ENCODE data around the gene TRMT10A. TPM values are rescaled to one million over a fixed set of nuclear protein-coding genes. Genes with fewer than 3 reads are reported as not detected.
A peak's percentile ranks its signal among the peaks of the same experiment; 100 is the strongest.

TRMT10A gene, protein sequence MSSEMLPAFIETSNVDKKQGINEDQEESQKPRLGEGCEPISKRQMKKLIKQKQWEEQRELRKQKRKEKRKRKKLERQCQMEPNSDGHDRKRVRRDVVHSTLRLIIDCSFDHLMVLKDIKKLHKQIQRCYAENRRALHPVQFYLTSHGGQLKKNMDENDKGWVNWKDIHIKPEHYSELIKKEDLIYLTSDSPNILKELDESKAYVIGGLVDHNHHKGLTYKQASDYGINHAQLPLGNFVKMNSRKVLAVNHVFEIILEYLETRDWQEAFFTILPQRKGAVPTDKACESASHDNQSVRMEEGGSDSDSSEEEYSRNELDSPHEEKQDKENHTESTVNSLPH
- total RNA-seq: 1 to 10 TPM; 2.6 to 7.3 (median 5.9) TPM

GRCh38 chr4:99563310-99564186 is at the start of gene TRMT10A:
Gene TRMT10A, minus strand, starts transcription at chr4:99564039. Its CDS starts 4,701 bp downstream, at chr4:99559338.
- peak; percentile 97 to 98 for DNase-seq
- Histone ChIP-seq H3K27ac (peak within 1 kb of the TSS; percentile 94 to 97 (median 96)), H3K4me3 (peak within 1 kb of the TSS; percentile 74 to 88 (median 80)), H3K27me3 (no peaks in the 10 kb centered on the region), H3K4me1 (peaks cover 19 to 22% of the 10 kb centered on the region in 2 donors), H3K9me3 (no peaks in the 10 kb centered on the region), H3K36me3 (no peaks in the 10 kb centered on the region)
- peak in 2 of 5 experiments; percentile 4 to 26 for TF ChIP-seq CTCF (IDR thresholded peaks at IDR 0.05 in 4 of 5, conservative IDR thresholded peaks at IDR 0.05 in 1 of 5)
- TF ChIP-seq POLR2A (IDR thresholded peaks at IDR 0.05): peak; percentile 52 to 66
- intact Hi-C loops (cut with DNase I; ENCODE audit: low total_unique reads): loop anchor here (1.0 to 10.0 kb wide), 8 partner anchors 49 to 1781 kb away; partner anchors contain the start of genes ADH5, H2AZ1, LAMTOR3 and PPP3CA
- in situ Hi-C loops (cut with MboI; ENCODE audit: low sequenced_read_pairs in 4 of 4): loop anchor here (5.0 to 25.0 kb wide), 6 partner anchors 91 to 399 kb away; partner anchors contain the start of genes DNAJB14 (in 3 of the 4), C4orf54 (in 2 of the 4), LAMTOR3 (in 2 of the 4) and H2AZ1 (in 1 of the 4)
- ATAC-seq: peak; percentile 89 to 90

DNA sequence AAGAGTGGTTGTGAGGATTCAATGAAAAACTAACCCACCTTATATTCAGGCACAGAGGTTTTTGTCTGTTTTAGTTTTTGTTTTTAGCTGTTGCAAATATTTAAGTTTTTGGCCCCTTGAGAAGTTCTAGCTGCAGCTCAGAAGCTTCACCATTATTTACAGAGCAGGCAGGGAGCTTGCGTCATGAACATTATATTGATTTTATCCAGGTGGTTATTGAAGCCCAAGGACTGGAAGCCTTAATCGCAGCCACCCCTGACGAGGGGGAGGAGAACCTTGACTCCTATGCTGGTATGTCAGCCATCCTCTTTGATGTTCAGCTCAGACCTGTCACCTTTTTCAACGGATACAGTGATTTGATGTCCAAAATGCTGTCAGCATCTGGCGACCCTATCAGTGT is 48.9 kb upstream of the TRMT10A start:
- no peak for ATAC-seq
- Histone ChIP-seq H3K4me1 (peaks cover 33 to 43% of the 10 kb centered on the region in 2 donors), H3K27ac (peak overlapping the region in 1 of 4 donors; percentile 19), H3K36me3 (no peaks in the 10 kb centered on the region), H3K4me3 (no peak overlapping the region), H3K9me3 (no peaks in the 10 kb centered on the region), H3K27me3 (no peaks in the 10 kb centered on the region)
- DNase-seq: no peak
- intact Hi-C loops (cut with DNase I; ENCODE audit: low total_unique reads) (loop anchor here (5.0 kb wide), 1 partner anchor 50 kb away; the partner anchor contains the start of gene TRMT10A), in situ Hi-C loops (cut with MboI; ENCODE audit: low sequenced_read_pairs in 4 of 4) (no loop called here)
- TF ChIP-seq CTCF (IDR thresholded peaks at IDR 0.05 in 4 of 5, conservative IDR thresholded peaks at IDR 0.05 in 1 of 5): no peak

DNA sequence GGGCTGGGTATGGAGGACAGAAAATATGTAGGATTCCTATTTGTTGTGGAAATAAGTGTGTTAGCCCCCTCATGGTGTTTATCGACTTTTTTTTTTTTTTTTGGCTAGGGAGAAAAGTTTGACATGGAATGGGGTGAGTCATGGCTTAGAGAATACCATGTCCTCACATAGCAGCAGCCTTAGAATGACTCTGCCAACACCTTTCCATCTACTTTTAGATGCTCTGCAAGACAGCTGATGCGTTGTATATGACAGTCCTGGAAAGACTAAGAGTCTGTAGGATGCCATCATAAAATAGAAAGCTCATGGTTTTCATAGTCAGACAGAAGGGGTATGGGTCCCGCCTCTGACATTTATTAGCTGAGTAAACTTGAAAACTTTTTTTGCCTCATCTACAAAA is 48.4 kb upstream of the TRMT10A start:
- H3K4me3 ChIP-seq: no peak overlapping the region
- no peaks in the 10 kb centered on the region for H3K9me3 ChIP-seq
- peaks cover 33 to 43% of the 10 kb centered on the region in 2 donors for H3K4me1 ChIP-seq
- ATAC-seq (peak; percentile 94 to 97), DNase-seq (peak in 1 of 2 donors; percentile 26)
- intact Hi-C loops (cut with DNase I; ENCODE audit: low total_unique reads): loop anchor here (5.0 kb wide), 1 partner anchor 50 kb away; the partner anchor contains the start of gene TRMT10A
- H3K36me3 ChIP-seq: no peaks in the 10 kb centered on the region
- peak overlapping the region in 3 of 4 donors; percentile 16 to 49 (median 19) for H3K27ac ChIP-seq
- no peaks in the 10 kb centered on the region for H3K27me3 ChIP-seq
- TF ChIP-seq CTCF (IDR thresholded peaks at IDR 0.05 in 4 of 5, conservative IDR thresholded peaks at IDR 0.05 in 1 of 5): no peak
- TF ChIP-seq POLR2A (IDR thresholded peaks at IDR 0.05): no peak
- in situ Hi-C loops (cut with MboI; ENCODE audit: low sequenced_read_pairs in 4 of 4): no loop called here

DNA sequence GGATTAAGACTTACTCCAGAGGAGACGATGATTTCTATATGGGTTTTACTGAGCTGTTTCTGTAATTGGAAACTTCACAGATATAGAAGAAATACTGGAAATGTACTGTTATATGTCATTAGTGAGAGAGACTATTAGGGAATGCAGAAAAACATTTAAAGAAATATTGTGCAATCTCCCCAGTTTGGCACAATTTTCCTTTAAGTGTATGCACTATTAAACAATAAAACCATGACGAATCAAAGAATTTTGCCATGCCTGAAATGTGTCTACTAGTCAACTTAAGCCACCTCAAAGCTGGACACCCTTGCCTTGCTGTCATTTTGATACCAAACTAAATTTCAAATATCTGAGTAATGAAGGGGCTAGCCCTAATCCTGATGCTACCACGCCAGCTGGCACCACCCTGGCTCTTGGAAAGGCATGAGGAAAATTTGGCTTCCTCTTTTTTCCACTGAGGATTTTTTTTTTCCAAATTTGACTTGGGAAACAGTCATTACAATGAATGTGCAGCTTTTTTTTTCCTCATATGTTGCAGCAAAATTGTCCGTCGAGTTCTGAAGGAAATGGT is 46.9 kb upstream of the TRMT10A start:
- no peaks in the 10 kb centered on the region for H3K9me3 ChIP-seq
- no peak for TF ChIP-seq POLR2A (IDR thresholded peaks at IDR 0.05)
- TF ChIP-seq CTCF (IDR thresholded peaks at IDR 0.05 in 4 of 5, conservative IDR thresholded peaks at IDR 0.05 in 1 of 5): no peak
- H3K27me3 ChIP-seq: no peaks in the 10 kb centered on the region
- H3K36me3 ChIP-seq: no peaks in the 10 kb centered on the region
- H3K27ac ChIP-seq: no peak overlapping the region
- in situ Hi-C loops (cut with MboI; ENCODE audit: low sequenced_read_pairs in 4 of 4): no loop called here
- intact Hi-C loops (cut with DNase I; ENCODE audit: low total_unique reads): loop anchor here (5.0 kb wide), 1 partner anchor 48 kb away; the partner anchor contains the start of gene TRMT10A
- DNase-seq (no peak), ATAC-seq (no peak)
- peak overlapping the region in 1 of 4 donors; percentile 3 for H3K4me3 ChIP-seq
- H3K4me1 ChIP-seq: peaks cover 28 to 33% of the 10 kb centered on the region in 2 donors
